Erythroblast (primary cell): ENCODE data around the gene SPARCL1.

Experiments used
- GATA1 ChIP-seq: IDR thresholded peaks from 2 replicates; pipeline ENCODE4 v1.6.1; 2011; ENCODE audit warnings: low read depth, mild to moderate bottlenecking, control low read depth, low read length, moderate library complexity
- POLR2A ChIP-seq: IDR thresholded peaks from 2 replicates; pipeline ENCODE4 v1.6.1; 2011; ENCODE audit warnings: mild to moderate bottlenecking, low read length

- TF ChIP-seq POLR2A: no peak
- TF ChIP-seq GATA1: no peak
Measured at GRCh38 chr4:87458913-87459312, 70.3 kb downstream of the SPARCL1 start.
